GM12875 (cell line): ENCODE measurements around the gene PPM1L.

ENCODE experiments used
- H3K4me3 ChIP-seq: one replicate; pipeline ENCODE4 v1.5.1; 2011; ENCODE audit warnings: low read depth, low read length, control low read depth
- TF ChIP-seq, protein P1 (sequence below): IDR thresholded peaks from 2 replicates; pipeline ENCODE4 v1.5.1; 2011; ENCODE audit warnings: low read depth, mild to moderate bottlenecking, control low read depth, inconsistent platforms, low read length, moderate library complexity, borderline replicate concordance; ENCODE audit not compliant: insufficient read depth

PPM1L gene

DNA sequence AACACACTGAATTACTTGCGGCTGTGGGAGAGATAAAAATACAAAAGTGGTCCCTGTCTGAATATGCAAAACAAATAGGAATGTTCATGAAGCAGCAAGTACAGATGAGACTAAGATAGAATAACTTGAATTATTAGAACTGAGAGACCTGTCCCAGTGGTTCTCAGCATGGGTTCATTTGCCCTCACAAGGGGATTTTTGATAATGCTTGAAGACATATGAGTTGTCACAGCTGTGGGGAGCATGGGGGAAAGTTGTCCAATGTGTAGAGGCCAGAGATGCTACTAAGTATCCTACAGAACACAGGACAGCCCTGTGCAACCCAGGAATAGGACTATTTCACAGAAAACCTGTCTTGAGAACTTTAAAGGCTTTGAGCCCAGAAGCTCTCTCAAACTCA is 22.4 kb downstream of the PPM1L start:
- TF ChIP-seq, protein P1, sequence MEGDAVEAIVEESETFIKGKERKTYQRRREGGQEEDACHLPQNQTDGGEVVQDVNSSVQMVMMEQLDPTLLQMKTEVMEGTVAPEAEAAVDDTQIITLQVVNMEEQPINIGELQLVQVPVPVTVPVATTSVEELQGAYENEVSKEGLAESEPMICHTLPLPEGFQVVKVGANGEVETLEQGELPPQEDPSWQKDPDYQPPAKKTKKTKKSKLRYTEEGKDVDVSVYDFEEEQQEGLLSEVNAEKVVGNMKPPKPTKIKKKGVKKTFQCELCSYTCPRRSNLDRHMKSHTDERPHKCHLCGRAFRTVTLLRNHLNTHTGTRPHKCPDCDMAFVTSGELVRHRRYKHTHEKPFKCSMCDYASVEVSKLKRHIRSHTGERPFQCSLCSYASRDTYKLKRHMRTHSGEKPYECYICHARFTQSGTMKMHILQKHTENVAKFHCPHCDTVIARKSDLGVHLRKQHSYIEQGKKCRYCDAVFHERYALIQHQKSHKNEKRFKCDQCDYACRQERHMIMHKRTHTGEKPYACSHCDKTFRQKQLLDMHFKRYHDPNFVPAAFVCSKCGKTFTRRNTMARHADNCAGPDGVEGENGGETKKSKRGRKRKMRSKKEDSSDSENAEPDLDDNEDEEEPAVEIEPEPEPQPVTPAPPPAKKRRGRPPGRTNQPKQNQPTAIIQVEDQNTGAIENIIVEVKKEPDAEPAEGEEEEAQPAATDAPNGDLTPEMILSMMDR: no peak
- no peak overlapping the region for H3K4me3 ChIP-seq

DNA sequence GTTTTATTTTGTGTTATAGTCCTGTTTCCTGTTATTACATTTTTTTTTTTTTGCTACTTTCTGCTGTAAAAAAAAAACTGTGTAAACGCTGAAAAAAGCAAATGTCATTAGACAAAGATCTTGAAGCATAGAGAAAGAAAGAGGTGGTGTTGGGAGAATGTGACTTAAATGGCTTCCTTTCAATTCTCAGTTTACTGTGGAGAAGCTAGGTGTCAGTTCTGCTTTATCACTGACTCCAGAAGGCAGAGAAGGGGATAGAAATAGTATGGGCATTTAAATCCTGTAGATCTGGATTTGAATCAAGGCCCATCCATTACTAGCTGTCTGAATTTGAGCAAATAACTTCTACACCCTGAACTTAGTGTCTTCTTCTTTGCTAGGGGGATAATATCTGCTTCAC is 23.0 kb downstream of the PPM1L start:
- no peak overlapping the region for H3K4me3 ChIP-seq
- TF ChIP-seq, protein P1: no peak

DNA sequence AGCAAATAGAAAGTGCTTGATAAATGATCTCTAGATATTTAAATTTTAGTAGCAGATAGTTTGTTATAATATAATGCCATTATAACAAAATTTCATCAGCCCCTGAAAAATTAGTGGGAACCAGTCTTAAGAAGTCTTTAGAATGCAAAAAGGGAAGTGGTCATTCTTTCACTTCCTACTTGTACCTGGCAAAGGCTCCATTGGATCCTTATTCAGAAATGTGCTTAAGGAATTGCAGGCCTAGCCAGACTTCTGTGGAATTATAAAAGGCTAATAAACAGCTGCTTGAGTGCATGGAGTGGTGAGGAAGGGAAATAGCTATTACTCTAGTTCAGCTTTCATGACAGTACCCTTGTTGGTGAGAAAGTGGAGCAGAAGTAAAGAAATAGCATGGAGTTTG is 24.2 kb downstream of the PPM1L start:
- TF ChIP-seq, protein P1: no peak
- H3K4me3 ChIP-seq: no peak overlapping the region

GRCh38 chr3:160781402-160781801 is 25.4 kb downstream of the PPM1L start:
- TF ChIP-seq, protein P1: no peak
- no peak overlapping the region for H3K4me3 ChIP-seq

- H3K4me3 ChIP-seq: no peak overlapping the region
- TF ChIP-seq, protein P1: no peak
Measured at GRCh38 chr3:160781863-160782262, 25.8 kb downstream of the PPM1L start.

- TF ChIP-seq, protein P1: no peak
Measured at GRCh38 chr3:160784853-160785252, 28.8 kb downstream of the PPM1L start.

GRCh38 chr3:160790726-160791125 is 34.7 kb downstream of the PPM1L start:
- TF ChIP-seq, protein P1: no peak
- H3K4me3 ChIP-seq: no peak overlapping the region

More at GRCh38 chr3:160784853-160785252, 28.8 kb downstream of the PPM1L start:
- no peak overlapping the region for H3K4me3 ChIP-seq
